DLD1 (cell line): ENCODE data around the gene IGF1.
"Not testable (repeated sequence)": the region's sequence is repeated elsewhere in the genome, so short reads cannot be mapped to it uniquely, and the experiment has no call there.

Experiments
- in situ Hi-C: cut with HindIII; loops from 2 replicates; pipeline ENCODE4 v1.10.0; 2017; ENCODE audit warnings: low sequenced_read_pairs

The IGF1 gene

GRCh38 chr12:102390068-102390467 lies 90.3 kb downstream of the IGF1 start:
- in situ Hi-C loops = no loop called here

- in situ Hi-C loops = no loop called here
These were observed 91.9 kb downstream of the IGF1 start for GRCh38 chr12:102388469-102388868.

GRCh38 chr12:102385343-102385742 lies 95.0 kb downstream of the IGF1 start:
- in situ Hi-C loops = no loop called here

- in situ Hi-C loops = no loop called here
These were observed 100.8 kb downstream of the IGF1 start for GRCh38 chr12:102379346-102380162.

GRCh38 chr12:102376781-102377180 lies 103.6 kb downstream of the IGF1 start:
- in situ Hi-C loops = no loop called here

GRCh38 chr12:102376181-102376747 lies 104.1 kb downstream of the IGF1 start:
- in situ Hi-C loops = no loop called here

- in situ Hi-C loops = no loop called here
These were observed 106.2 kb downstream of the IGF1 start for GRCh38 chr12:102374190-102374589.

- in situ Hi-C loops = no loop called here
These were observed 108.3 kb downstream of the IGF1 start for GRCh38 chr12:102372087-102372486.

- in situ Hi-C loops = no loop called here
These were observed 109.2 kb downstream of the IGF1 start for GRCh38 chr12:102371165-102371564.

GRCh38 chr12:102369876-102370275 lies 110.5 kb downstream of the IGF1 start:
- in situ Hi-C loops = no loop called here

GRCh38 chr12:102365365-102365764 lies 115.0 kb downstream of the IGF1 start:
- in situ Hi-C loops = no loop called here

GRCh38 chr12:102364709-102365108 lies 115.7 kb downstream of the IGF1 start:
- in situ Hi-C loops = no loop called here

- in situ Hi-C loops = no loop called here
These were observed 123.7 kb downstream of the IGF1 start for GRCh38 chr12:102356690-102357089.

- in situ Hi-C loops = not testable (repeated sequence)
These were observed 126.1 kb downstream of the IGF1 start for GRCh38 chr12:102354281-102354680.

- in situ Hi-C loops = no loop called here
These were observed 129.0 kb downstream of the IGF1 start for GRCh38 chr12:102351322-102351721.

- in situ Hi-C loops = no loop called here
These were observed 130.3 kb downstream of the IGF1 start for GRCh38 chr12:102350070-102350469.

GRCh38 chr12:102349079-102349478 lies 131.3 kb downstream of the IGF1 start:
- in situ Hi-C loops = no loop called here

GRCh38 chr12:102347811-102348210 lies 132.6 kb downstream of the IGF1 start:
- in situ Hi-C loops = no loop called here
